HG02973 (cell line): ENCODE data around the gene TTC24.
"Not testable (repeated sequence)": the region's sequence is repeated elsewhere in the genome, so short reads cannot be mapped to it uniquely, and the experiment has no call there.

Experiments used
- ATAC-seq: cut with Tn5 transposase; IDR thresholded peaks from one replicate; pipeline ENCODE4 v1.9.1; 2021; ENCODE audit warnings: moderate library complexity; ENCODE audit not compliant: unreplicated experiment

TTC24 gene

GRCh38 chr1:156586323-156586722 is 6.8 kb downstream of the TTC24 start:
- no peak for ATAC-seq

- no peak for ATAC-seq
These were observed 7.5 kb downstream of the TTC24 start for GRCh38 chr1:156586892-156587477.

- not testable (repeated sequence) for ATAC-seq
These were observed 8.4 kb downstream of the TTC24 start for GRCh38 chr1:156587927-156588326.

GRCh38 chr1:156589546-156589945 is 10.0 kb downstream of the TTC24 start:
- ATAC-seq, result no peak

- no peak for ATAC-seq
These were observed 11.0 kb downstream of the TTC24 start for GRCh38 chr1:156590326-156591180.

GRCh38 chr1:156591181-156591431 is 11.6 kb downstream of the TTC24 start:
- no peak for ATAC-seq

GRCh38 chr1:156591432-156592157 is 12.1 kb downstream of the TTC24 start, which contains the start of gene NAXE:
NAXE (plus strand) TSS chr1:156591776; CDS start chr1:156591805, 29 bp downstream.
- ATAC-seq, result peak; percentile 81

GRCh38 chr1:156592158-156592909 is 12.8 kb downstream of the TTC24 start:
- ATAC-seq, result no peak

GRCh38 chr1:156592910-156593660 is 13.6 kb downstream of the TTC24 start:
- no peak for ATAC-seq

- ATAC-seq, result no peak
These were observed 14.1 kb downstream of the TTC24 start for GRCh38 chr1:156593661-156593989.

GRCh38 chr1:156594190-156594589 is 14.7 kb downstream of the TTC24 start:
- no peak for ATAC-seq

GRCh38 chr1:156595016-156595415 is 15.5 kb downstream of the TTC24 start:
- ATAC-seq, result no peak

GRCh38 chr1:156596426-156596825 is 16.9 kb downstream of the TTC24 start:
- no peak for ATAC-seq

GRCh38 chr1:156598125-156598524 is 18.6 kb downstream of the TTC24 start:
- no peak for ATAC-seq

- no peak for ATAC-seq
These were observed 19.4 kb downstream of the TTC24 start for GRCh38 chr1:156598731-156599432.

GRCh38 chr1:156599811-156600210 is 20.3 kb downstream of the TTC24 start:
- peak; percentile 49 for ATAC-seq

GRCh38 chr1:156600733-156601121 is 21.2 kb downstream of the TTC24 start:
- ATAC-seq, result no peak

- ATAC-seq, result no peak
These were observed 21.8 kb downstream of the TTC24 start, which contains the start of gene GPATCH4 for GRCh38 chr1:156601122-156601830. GPATCH4 (minus strand) TSS chr1:156601479.

- no peak for ATAC-seq
These were observed 22.4 kb downstream of the TTC24 start for GRCh38 chr1:156601892-156602291.
